Common myeloid progenitor, CD34-positive (primary cell): ENCODE measurements around the gene RNF31.
"Not testable (repeated sequence)": the region's sequence is repeated elsewhere in the genome, so short reads cannot be mapped to it uniquely, and the experiment has no call there.

Experiments used
- CTCF ChIA-PET: fragments of 350-600 bp; sonication (Branson Sonifier 250); formaldehyde crosslinking; loops from one replicate; lab custom pipeline; 2021; ENCODE audit warnings: antibody characterized with exemption; lab: Charles Lee
- POLR2A ChIA-PET: fragments of 350-600 bp; sonication (Branson Sonifier 250); formaldehyde crosslinking; loops from one replicate; lab custom pipeline; 2021; ENCODE audit warnings: antibody characterized with exemption; lab: Charles Lee
- DNase-seq, 3 donors: peaks; one replicate each; pipeline versions ENCODE4 v3.0.0 to v3.0.0-alpha.2; 2013
- H3K27ac ChIP-seq, 2 experiments: 1 replicate in 1 of 2; 2 replicates in 1 of 2; pipeline ENCODE4 v1.7.0; 2013; ENCODE audit warnings: inconsistent platforms in 2 of 2, low read length in 2 of 2, mild to moderate bottlenecking in 2 of 2, low read depth in 1 of 2, moderate library complexity in 1 of 2; ENCODE audit not compliant: severe bottlenecking in 2 of 2, insufficient read depth in 1 of 2, poor library complexity in 1 of 2
- H3K27me3 ChIP-seq, 5 experiments: replicated peaks in 2 of 5; 1 replicate in 3 of 5; 2 replicates in 2 of 5; pipeline versions ENCODE4 v1.6.1 to v1.7.0; 2013; ENCODE audit warnings: low read length in 4 of 5, mild to moderate bottlenecking in 2 of 5, moderate library complexity in 2 of 5, inconsistent platforms in 1 of 5; ENCODE audit not compliant: insufficient read depth in 5 of 5, control insufficient read depth in 4 of 5
- H3K36me3 ChIP-seq, 4 experiments: 1 replicate in 2 of 4; 2 replicates in 2 of 4; pipeline versions ENCODE4 v1.6.1 to v1.7.0; 2013; ENCODE audit warnings: low read length in 3 of 4, control low read depth in 1 of 4, mild to moderate bottlenecking in 1 of 4; ENCODE audit not compliant: control insufficient read depth in 4 of 4, insufficient read depth in 4 of 4
- H3K4me1 ChIP-seq, 4 experiments: 1 replicate in 3 of 4; 2 replicates in 1 of 4; pipeline versions ENCODE4 v1.6.1 to v1.7.1; 2013; ENCODE audit warnings: low read length in 3 of 4, mild to moderate bottlenecking in 3 of 4, control low read depth in 1 of 4, inconsistent platforms in 1 of 4, moderate library complexity in 1 of 4; ENCODE audit not compliant: control insufficient read depth in 4 of 4, insufficient read depth in 4 of 4; ENCODE audit errors: control extremely low read depth in 1 of 4
- H3K4me3 ChIP-seq, 7 experiments: 1 replicate in 4 of 7; 2 replicates in 3 of 7; pipeline versions ENCODE4 v1.5.1 to v1.7.0; 2013; ENCODE audit warnings: mild to moderate bottlenecking in 7 of 7, low read length in 6 of 7, moderate library complexity in 6 of 7, inconsistent platforms in 2 of 7, low read depth in 2 of 7, control low read depth in 1 of 7; ENCODE audit not compliant: insufficient read depth in 4 of 7, control insufficient read depth in 1 of 7; ENCODE audit errors: extremely low read depth in 1 of 7
- H3K9me3 ChIP-seq, 5 experiments: 1 replicate in 4 of 5; 2 replicates in 1 of 5; pipeline versions ENCODE4 v1.6.1 to v1.7.1; 2013; ENCODE audit warnings: low read length in 4 of 5, mild to moderate bottlenecking in 2 of 5, inconsistent platforms in 1 of 5, low read depth in 1 of 5, moderate library complexity in 1 of 5; ENCODE audit not compliant: control insufficient read depth in 4 of 5, insufficient read depth in 2 of 5; ENCODE audit errors: control extremely low read depth in 1 of 5
- WGBS: methylation state at CpG from one replicate; pipeline ENCODE4 v1.1.5; 2013; ENCODE audit not compliant: insufficient coverage; 5-methylcytosine and 5-hydroxymethylcytosine counted together

The RNF31 gene

DNA sequence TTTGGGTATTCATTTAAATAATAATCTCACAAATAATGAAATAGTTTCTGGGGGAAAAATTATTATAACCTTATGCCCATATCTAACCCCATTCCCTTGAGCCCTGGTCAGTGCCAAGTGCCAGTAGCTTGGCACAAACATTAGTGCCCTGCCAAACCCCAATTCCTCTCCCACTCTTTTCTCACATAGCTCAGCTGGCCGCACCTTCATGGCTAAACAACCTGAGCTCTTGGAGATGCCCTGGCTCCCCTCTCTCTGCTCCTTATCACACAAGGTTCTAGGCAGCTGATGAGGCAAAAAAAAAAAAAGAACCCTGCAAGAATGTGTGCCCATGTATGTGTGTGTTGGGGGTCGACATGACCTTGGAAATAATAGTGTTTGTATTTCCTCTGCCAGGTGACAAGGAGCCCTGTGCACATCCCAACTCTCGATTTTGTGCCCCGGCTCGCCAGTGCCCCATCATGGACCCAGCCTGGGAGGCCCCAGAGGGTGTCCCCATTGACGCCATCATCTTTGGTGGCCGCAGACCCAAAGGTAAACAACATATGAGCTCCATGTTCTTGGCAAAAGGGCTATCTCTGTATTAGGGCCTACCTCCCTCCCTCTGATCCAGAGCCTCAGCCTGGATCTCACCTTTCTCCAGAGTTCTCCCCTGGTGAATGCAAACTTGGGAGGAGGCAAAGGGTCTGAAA lies 44.8 kb upstream of the RNF31 start:
- H3K9me3 ChIP-seq, result peaks cover 0 to 5% (median 0%) of the 10 kb centered on the region in 5 experiments
- H3K4me1 ChIP-seq, result peaks cover 0 to 5% (median 0%) of the 10 kb centered on the region in 4 experiments
- H3K27ac ChIP-seq, result no peak overlapping the region
- DNase-seq, result no peak
- WGBS, result 94% methylated on average over 6 of the region's 7 CpGs
- POLR2A ChIA-PET, result interaction anchor here (0.6 kb wide), 1 partner anchor 136 kb away, joined by 4 read pairs; no protein-coding TSS in a partner anchor
- no peaks in the 10 kb centered on the region for H3K27me3 ChIP-seq
- H3K36me3 ChIP-seq, result peaks cover 0 to 64% (median 34%) of the 10 kb centered on the region in 4 experiments
- H3K4me3 ChIP-seq, result no peak overlapping the region
- CTCF ChIA-PET, result interaction anchor here (0.8 to 11.6 kb wide), 3 partner anchors 11 to 60 kb away, joined by 3 to 188 read pairs (median 7); no protein-coding TSS in a partner anchor

DNA sequence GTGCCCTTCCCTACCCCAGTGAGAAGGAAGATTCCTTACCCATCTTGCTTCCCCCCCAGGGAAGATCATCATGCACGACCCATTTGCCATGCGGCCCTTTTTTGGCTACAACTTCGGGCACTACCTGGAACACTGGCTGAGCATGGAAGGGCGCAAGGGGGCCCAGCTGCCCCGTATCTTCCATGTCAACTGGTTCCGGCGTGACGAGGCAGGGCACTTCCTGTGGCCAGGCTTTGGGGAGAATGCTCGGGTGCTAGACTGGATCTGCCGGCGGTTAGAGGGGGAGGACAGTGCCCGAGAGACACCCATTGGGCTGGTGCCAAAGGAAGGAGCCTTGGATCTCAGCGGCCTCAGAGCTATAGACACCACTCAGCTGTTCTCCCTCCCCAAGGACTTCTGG lies 43.8 kb upstream of the RNF31 start:
- Histone ChIP-seq H3K36me3 (peaks cover 0 to 55% (median 30%) of the 10 kb centered on the region in 4 experiments), H3K4me1 (peaks cover 0 to 7% (median under 1%) of the 10 kb centered on the region in 4 experiments), H3K9me3 (peaks cover 0 to 5% (median 0%) of the 10 kb centered on the region in 5 experiments), H3K27me3 (no peaks in the 10 kb centered on the region), H3K4me3 (no peak overlapping the region), H3K27ac (no peak overlapping the region)
- CTCF ChIA-PET, result interaction anchor here (1.1 to 11.6 kb wide), 3 partner anchors 12 to 60 kb away, joined by 3 to 188 read pairs (median 33); no protein-coding TSS in a partner anchor
- POLR2A ChIA-PET, result no interaction called here
- 92% methylated on average over 13 of the region's 13 CpGs for WGBS
- no peak for DNase-seq

GRCh38 chr14:24105609-24106239 lies 41.6 kb upstream of the RNF31 start:
- H3K36me3 ChIP-seq, result peaks cover 0 to 33% (median 16%) of the 10 kb centered on the region in 4 experiments
- H3K27ac ChIP-seq, DNase-seq, H3K9me3 ChIP-seq, H3K4me3 ChIP-seq, H3K27me3 ChIP-seq: not testable (repeated sequence)
- CTCF ChIA-PET, result interaction anchor here (1.1 to 11.6 kb wide), 6 partner anchors 9 to 47 kb away, joined by 3 to 188 read pairs (median 32); partner anchors contain the start of gene PCK2
- WGBS, result 97% methylated on average over 7 of the region's 8 CpGs
- H3K4me1 ChIP-seq, result peaks cover 3 to 13% (median 6%) of the 10 kb centered on the region in 4 experiments
- POLR2A ChIA-PET, result interaction anchor here (1.2 to 1.7 kb wide), 2 partner anchors 11 to 15 kb away, joined by 4 to 5 read pairs; partner anchors contain the start of gene PCK2

DNA sequence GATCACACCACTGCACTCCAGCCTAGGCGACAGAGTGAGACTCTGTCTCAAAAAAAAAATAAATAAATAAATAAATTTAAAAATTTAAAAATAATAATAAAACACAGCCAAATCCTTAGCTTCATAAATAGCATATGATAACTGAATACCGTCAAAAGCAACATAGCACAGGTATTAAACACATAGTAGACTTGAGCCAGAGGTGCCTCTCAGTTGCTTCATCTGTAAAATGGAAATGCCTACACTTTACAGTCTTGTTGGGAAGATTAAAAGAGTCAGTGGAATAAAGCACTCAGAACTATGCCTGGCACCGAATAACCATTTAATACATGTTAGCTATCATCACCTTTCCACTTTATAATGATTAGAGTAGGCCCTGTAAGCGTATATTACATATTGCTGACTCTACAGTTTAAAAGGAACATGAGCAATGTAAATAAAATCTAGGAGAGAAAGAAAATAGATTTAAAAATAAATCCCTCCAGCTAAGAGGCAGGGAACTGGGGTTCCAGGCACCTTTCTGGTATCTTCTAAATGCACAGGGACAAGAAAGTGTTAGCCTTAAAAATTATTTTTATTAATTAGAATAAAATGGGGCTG lies 40.5 kb upstream of the RNF31 start:
- DNase-seq, result no peak
- Histone ChIP-seq H3K4me1 (peaks cover 3 to 17% (median 6%) of the 10 kb centered on the region in 4 experiments), H3K9me3 (peaks cover 0 to 5% (median 0%) of the 10 kb centered on the region in 5 experiments), H3K36me3 (peaks cover 0 to 24% (median 13%) of the 10 kb centered on the region in 4 experiments), H3K27ac (no peak overlapping the region), H3K27me3 (no peaks in the 10 kb centered on the region), H3K4me3 (no peak overlapping the region)
- WGBS, result 100% methylated on average over 1 of the region's 4 CpGs
- ChIA-PET CTCF (interaction anchor here (1.0 to 11.6 kb wide), 11 partner anchors 10 to 92 kb away, joined by 3 to 188 read pairs (median 7); partner anchors contain the start of genes IRF9 and PCK2), POLR2A (interaction anchor here (1.7 kb wide), 1 partner anchor 16 kb away, joined by 4 read pairs; no protein-coding TSS in a partner anchor)

- 47% methylated on average over 5 of the region's 5 CpGs for WGBS
- CTCF ChIA-PET, result interaction anchor here (0.5 to 11.6 kb wide), 28 partner anchors 9 to 539 kb away, joined by 3 to 188 read pairs (median 4); partner anchors contain the start of genes CARMIL3, IRF9, PCK2 and PSME1
- Histone ChIP-seq H3K27ac (peak overlapping the region in 1 of 2 experiments; percentile 17), H3K9me3 (peaks cover 0 to 5% (median 0%) of the 10 kb centered on the region in 5 experiments), H3K4me3 (peak overlapping the region in 1 of 7 experiments; percentile 38), H3K27me3 (no peaks in the 10 kb centered on the region), H3K36me3 (peaks cover 0 to 12% (median 8%) of the 10 kb centered on the region in 4 experiments), H3K4me1 (peaks cover 3 to 20% (median 9%) of the 10 kb centered on the region in 4 experiments)
- no peak for DNase-seq
- POLR2A ChIA-PET, result interaction anchor here (0.8 to 2.0 kb wide), 4 partner anchors 14 to 38 kb away, joined by 3 to 12 read pairs (median 3); partner anchors contain the start of genes PCK2 and PSME2
Observed at GRCh38 chr14:24108336-24108874, 38.9 kb upstream of the RNF31 start.

- peaks cover 3 to 28% (median 12%) of the 10 kb centered on the region in 4 experiments for H3K4me1 ChIP-seq
- no peak overlapping the region for H3K4me3 ChIP-seq
- peaks cover 0 to 1% (median 0%) of the 10 kb centered on the region in 4 experiments for H3K36me3 ChIP-seq
- DNase-seq, result no peak
- no peaks in the 10 kb centered on the region for H3K27me3 ChIP-seq
- peaks cover 0 to under 1% (median 0%) of the 10 kb centered on the region in 5 experiments for H3K9me3 ChIP-seq
- CTCF ChIA-PET, result interaction anchor here (0.6 to 11.6 kb wide), 21 partner anchors 9 to 805 kb away, joined by 3 to 188 read pairs (median 4); partner anchors contain the start of genes CARMIL3, CHMP4A, EMC9 and FITM1
- POLR2A ChIA-PET, result no interaction called here
- H3K27ac ChIP-seq, result no peak overlapping the region
- 95% methylated on average over 6 of the region's 9 CpGs for WGBS
Observed at GRCh38 chr14:24110060-24110459, 37.2 kb upstream of the RNF31 start.
